Fibroblast of skin of back (primary cell): Measurements from ENCODE around the gene MTHFR.

Experiments
- DNase-seq: peaks from one replicate; pipeline ENCODE4 v3.0.0-alpha.2; 2013

MTHFR gene

GRCh38 chr1:11780380-11781147 is 25.2 kb downstream of the MTHFR start:
- no peak for DNase-seq

- no peak for DNase-seq
Observed at GRCh38 chr1:11779715-11780379, 25.9 kb downstream of the MTHFR start.

- no peak for DNase-seq
Observed at GRCh38 chr1:11778844-11779623, 26.7 kb downstream of the MTHFR start.

GRCh38 chr1:11778336-11778735 is 27.4 kb downstream of the MTHFR start:
- DNase-seq = no peak

- no peak for DNase-seq
Observed at GRCh38 chr1:11777658-11778322, 28.0 kb downstream of the MTHFR start.

- DNase-seq = no peak
Observed at GRCh38 chr1:11774753-11775152, 31.0 kb downstream of the MTHFR start.

GRCh38 chr1:11772458-11772857 is 33.3 kb downstream of the MTHFR start:
- no peak for DNase-seq

- no peak for DNase-seq
Observed at GRCh38 chr1:11771481-11772043, 34.2 kb downstream of the MTHFR start.

GRCh38 chr1:11770011-11770410 is 35.8 kb downstream of the MTHFR start:
- no peak for DNase-seq

- no peak for DNase-seq
Observed at GRCh38 chr1:11769274-11769673, 36.5 kb downstream of the MTHFR start.

GRCh38 chr1:11768821-11769220 is 36.9 kb downstream of the MTHFR start:
- DNase-seq = peak; percentile 30

- no peak for DNase-seq
Observed at GRCh38 chr1:11767922-11768704, 37.7 kb downstream of the MTHFR start.

GRCh38 chr1:11766429-11766776 is 39.4 kb downstream of the MTHFR start:
- no peak for DNase-seq

- no peak for DNase-seq
Observed at GRCh38 chr1:11765661-11766428, 39.9 kb downstream of the MTHFR start.

GRCh38 chr1:11764519-11764918 is 41.2 kb downstream of the MTHFR start:
- no peak for DNase-seq

- no peak for DNase-seq
Observed at GRCh38 chr1:11764115-11764514, 41.6 kb downstream of the MTHFR start.

- no peak for DNase-seq
Observed at GRCh38 chr1:11761988-11762406, 43.8 kb downstream of the MTHFR start, which contains the start of gene C1orf167. TSS of gene C1orf167 (plus strand) at chr1:11762193. CDS start at chr1:11764401, 2,208 bp downstream.

- no peak for DNase-seq
Observed at GRCh38 chr1:11761285-11761684, 44.5 kb downstream of the MTHFR start.

- DNase-seq = no peak
Observed at GRCh38 chr1:11759791-11760190, 46.0 kb downstream of the MTHFR start.

GRCh38 chr1:11757047-11757446 is 48.7 kb downstream of the MTHFR start:
- DNase-seq = no peak
